ENCODE measurements around the gene NDRG4. TPM values are rescaled to one million over a fixed set of nuclear protein-coding genes. Genes with fewer than 3 reads are reported as not detected.
A peak's percentile ranks its signal among the peaks of the same experiment; 100 is the strongest.

NDRG4 gene
- polyA plus RNA-seq (2013, experiment 1 of 2): 11.0 TPM
- polyA plus RNA-seq (2013, experiment 2 of 2): 26.9 TPM

GRCh38 chr16:58499615-58500351, at the start of gene NDRG4:
NDRG4 (plus strand) TSS chr16:58500143; CDS start chr16:58500249, 106 bp downstream.
- H3K9ac ChIP-seq (ENCODE audit: low read depth, low read length): no peak within 1 kb of the TSS
- peaks cover 11% of the 10 kb centered on the region; the same call in 1 of the 2 replicates for H3K27me3 ChIP-seq (ENCODE audit: insufficient read depth, low read length)
- no peaks in the 10 kb centered on the region for H3K36me3 ChIP-seq (ENCODE audit: insufficient read depth, low read length)
- WGBS: 20% methylated on average over 22 of the region's 24 CpGs
- no peak within 1 kb of the TSS for H3K27ac ChIP-seq (ENCODE audit: low read depth, low read length)
- no peaks in the 10 kb centered on the region for H3K9me3 ChIP-seq (ENCODE audit: insufficient read depth, low read depth, low read length)
- peaks cover 16% of the 10 kb centered on the region for H3K4me1 ChIP-seq (ENCODE audit: insufficient read depth, low read length)
- peak within 1 kb of the TSS; percentile 58 for H3K4me3 ChIP-seq (ENCODE audit: low read length)

GRCh38 chr16:58450590-58450989, 49.4 kb upstream of the NDRG4 start:
- Histone ChIP-seq H3K9me3 (ENCODE audit: insufficient read depth, low read depth, low read length) (no peaks in the 10 kb centered on the region), H3K36me3 (ENCODE audit: insufficient read depth, low read length) (no peaks in the 10 kb centered on the region), H3K4me3 (ENCODE audit: low read length) (no peak overlapping the region), H3K27ac (ENCODE audit: low read depth, low read length) (no peak overlapping the region), H3K27me3 (ENCODE audit: insufficient read depth, low read length) (peaks cover 6% of the 10 kb centered on the region), H3K4me1 (ENCODE audit: insufficient read depth, low read length) (no peaks in the 10 kb centered on the region), H3K9ac (ENCODE audit: low read depth, low read length) (no peak overlapping the region)
- WGBS: 92% methylated on average over 7 of the region's 7 CpGs

GRCh38 chr16:58451265-58451689, 48.7 kb upstream of the NDRG4 start:
- Histone ChIP-seq H3K4me1 (ENCODE audit: insufficient read depth, low read length) (no peaks in the 10 kb centered on the region), H3K36me3 (ENCODE audit: insufficient read depth, low read length) (no peaks in the 10 kb centered on the region), H3K27me3 (ENCODE audit: insufficient read depth, low read length) (peaks cover 6% of the 10 kb centered on the region), H3K4me3 (ENCODE audit: low read length) (no peak overlapping the region), H3K9me3 (ENCODE audit: insufficient read depth, low read depth, low read length) (no peaks in the 10 kb centered on the region), H3K27ac (ENCODE audit: low read depth, low read length) (no peak overlapping the region), H3K9ac (ENCODE audit: low read depth, low read length) (no peak overlapping the region)
- 78% methylated on average over 3 of the region's 3 CpGs for WGBS

- H3K4me3 ChIP-seq (ENCODE audit: low read length): no peak overlapping the region
- no peaks in the 10 kb centered on the region for H3K36me3 ChIP-seq (ENCODE audit: insufficient read depth, low read length)
- WGBS: no CpG with 5 or more reads among the region's 1 CpG
- no peaks in the 10 kb centered on the region for H3K4me1 ChIP-seq (ENCODE audit: insufficient read depth, low read length)
- no peaks in the 10 kb centered on the region for H3K9me3 ChIP-seq (ENCODE audit: insufficient read depth, low read depth, low read length)
- peaks cover 6% of the 10 kb centered on the region for H3K27me3 ChIP-seq (ENCODE audit: insufficient read depth, low read length)
- no peak overlapping the region for H3K27ac ChIP-seq (ENCODE audit: low read depth, low read length)
- no peak overlapping the region for H3K9ac ChIP-seq (ENCODE audit: low read depth, low read length)
Measured at GRCh38 chr16:58451945-58452401, 48.0 kb upstream of the NDRG4 start.

- H3K4me1 ChIP-seq (ENCODE audit: insufficient read depth, low read length): no peaks in the 10 kb centered on the region
- WGBS: 91% methylated on average over 3 of the region's 3 CpGs
- H3K27me3 ChIP-seq (ENCODE audit: insufficient read depth, low read length): peaks cover 6% of the 10 kb centered on the region
Measured at GRCh38 chr16:58452640-58453039, 47.3 kb upstream of the NDRG4 start.

GRCh38 chr16:58454178-58454577, 45.8 kb upstream of the NDRG4 start:
- no peak overlapping the region for H3K9ac ChIP-seq (ENCODE audit: low read depth, low read length)
- no peak overlapping the region for H3K27ac ChIP-seq (ENCODE audit: low read depth, low read length)
- no peaks in the 10 kb centered on the region for H3K9me3 ChIP-seq (ENCODE audit: insufficient read depth, low read depth, low read length)
- peaks cover 6% of the 10 kb centered on the region for H3K27me3 ChIP-seq (ENCODE audit: insufficient read depth, low read length)
- H3K4me3 ChIP-seq (ENCODE audit: low read length): no peak overlapping the region
- H3K36me3 ChIP-seq (ENCODE audit: insufficient read depth, low read length): no peaks in the 10 kb centered on the region
- 81% methylated on average over 2 of the region's 2 CpGs for WGBS
- no peaks in the 10 kb centered on the region for H3K4me1 ChIP-seq (ENCODE audit: insufficient read depth, low read length)

More at GRCh38 chr16:58452640-58453039, 47.3 kb upstream of the NDRG4 start:
- no peak overlapping the region for H3K9ac ChIP-seq (ENCODE audit: low read depth, low read length)
- no peak overlapping the region for H3K27ac ChIP-seq (ENCODE audit: low read depth, low read length)
- H3K9me3 ChIP-seq (ENCODE audit: insufficient read depth, low read depth, low read length): no peaks in the 10 kb centered on the region
- no peak overlapping the region for H3K4me3 ChIP-seq (ENCODE audit: low read length)
- no peaks in the 10 kb centered on the region for H3K36me3 ChIP-seq (ENCODE audit: insufficient read depth, low read length)

GRCh38 chr16:58454856-58455255, 45.1 kb upstream of the NDRG4 start:
- WGBS: 93% methylated on average over 5 of the region's 5 CpGs
- H3K27ac ChIP-seq (ENCODE audit: low read depth, low read length): no peak overlapping the region

GRCh38 chr16:58455750-58456149, 44.2 kb upstream of the NDRG4 start:
- Histone ChIP-seq H3K27me3 (ENCODE audit: insufficient read depth, low read length) (peaks cover 9% of the 10 kb centered on the region), H3K9ac (ENCODE audit: low read depth, low read length) (no peak overlapping the region), H3K27ac (ENCODE audit: low read depth, low read length) (no peak overlapping the region), H3K4me3 (ENCODE audit: low read length) (no peak overlapping the region), H3K4me1 (ENCODE audit: insufficient read depth, low read length) (no peaks in the 10 kb centered on the region), H3K36me3 (ENCODE audit: insufficient read depth, low read length) (no peaks in the 10 kb centered on the region), H3K9me3 (ENCODE audit: insufficient read depth, low read depth, low read length) (no peaks in the 10 kb centered on the region)
- WGBS: 90% methylated on average over 2 of the region's 2 CpGs

More at GRCh38 chr16:58454856-58455255, 45.1 kb upstream of the NDRG4 start:
- Histone ChIP-seq H3K27me3 (ENCODE audit: insufficient read depth, low read length) (peaks cover 8% of the 10 kb centered on the region), H3K4me3 (ENCODE audit: low read length) (no peak overlapping the region), H3K36me3 (ENCODE audit: insufficient read depth, low read length) (no peaks in the 10 kb centered on the region), H3K4me1 (ENCODE audit: insufficient read depth, low read length) (no peaks in the 10 kb centered on the region), H3K9ac (ENCODE audit: low read depth, low read length) (no peak overlapping the region), H3K9me3 (ENCODE audit: insufficient read depth, low read depth, low read length) (no peaks in the 10 kb centered on the region)

- Histone ChIP-seq H3K9me3 (ENCODE audit: insufficient read depth, low read depth, low read length) (no peaks in the 10 kb centered on the region), H3K9ac (ENCODE audit: low read depth, low read length) (no peak overlapping the region), H3K4me1 (ENCODE audit: insufficient read depth, low read length) (no peaks in the 10 kb centered on the region), H3K36me3 (ENCODE audit: insufficient read depth, low read length) (no peaks in the 10 kb centered on the region), H3K27ac (ENCODE audit: low read depth, low read length) (no peak overlapping the region), H3K4me3 (ENCODE audit: low read length) (no peak overlapping the region), H3K27me3 (ENCODE audit: insufficient read depth, low read length) (peaks cover 14% of the 10 kb centered on the region)
- 82% methylated on average over 3 of the region's 3 CpGs for WGBS
Measured at GRCh38 chr16:58456193-58456592, 43.8 kb upstream of the NDRG4 start.

GRCh38 chr16:58458606-58459343, 41.2 kb upstream of the NDRG4 start:
- no peaks in the 10 kb centered on the region for H3K36me3 ChIP-seq (ENCODE audit: insufficient read depth, low read length)
- H3K27me3 ChIP-seq (ENCODE audit: insufficient read depth, low read length): peaks cover 37% of the 10 kb centered on the region
- H3K9me3 ChIP-seq (ENCODE audit: insufficient read depth, low read depth, low read length): no peaks in the 10 kb centered on the region
- no peaks in the 10 kb centered on the region for H3K4me1 ChIP-seq (ENCODE audit: insufficient read depth, low read length)
- H3K4me3 ChIP-seq (ENCODE audit: low read length): no peak overlapping the region
- H3K9ac ChIP-seq (ENCODE audit: low read depth, low read length): no peak overlapping the region
- WGBS: 86% methylated on average over 10 of the region's 10 CpGs
- no peak overlapping the region for H3K27ac ChIP-seq (ENCODE audit: low read depth, low read length)

Measured in HUES64 (cell line).